HEK293 (cell line): ENCODE data around the gene LY6G6D.

Source experiments
- ATF2 ChIP-seq: fragments of 450-650 bp; formaldehyde crosslinking; IDR thresholded peaks from 2 replicates; pipeline ENCODE4 v1.5.1; 2016; ENCODE audit warnings: missing biosample characterization, missing genetic modification characterization, low read depth
- CTCF ChIP-seq: fragments of 450-650 bp; formaldehyde crosslinking; IDR thresholded peaks from 2 replicates; pipeline ENCODE4 v1.5.1; 2016; ENCODE audit warnings: missing biosample characterization, missing genetic modification characterization
- IKZF3 ChIP-seq: fragments of 450-650 bp; IDR thresholded peaks from 2 replicates; pipeline ENCODE4 v1.5.0; 2018; ENCODE audit warnings: missing biosample characterization, mild to moderate bottlenecking, missing genetic modification characterization, moderate library complexity
- ZBTB1 ChIP-seq: fragments of 450-650 bp; formaldehyde crosslinking; IDR thresholded peaks from 2 replicates; pipeline ENCODE4 v1.5.1; 2016; ENCODE audit warnings: missing biosample characterization, missing genetic modification characterization
- ZNF792 ChIP-seq: fragments of 450-650 bp; formaldehyde crosslinking; IDR thresholded peaks from 2 replicates; pipeline ENCODE4 v1.5.1; 2016; ENCODE audit warnings: missing biosample characterization, missing genetic modification characterization
- ZSCAN30 ChIP-seq: fragments of 450-650 bp; IDR thresholded peaks from 2 replicates; pipeline ENCODE4 v1.5.1; 2018; ENCODE audit warnings: missing biosample characterization, mild to moderate bottlenecking, missing genetic modification characterization, moderate library complexity

- no peak for TF ChIP-seq CTCF (tag by site-specific recombination)
- TF ChIP-seq ZSCAN30 (tag by site-specific recombination), result no peak
- no peak for TF ChIP-seq ATF2 (tag by site-specific recombination)
- TF ChIP-seq ZBTB1 (tag by site-specific recombination), result no peak
- TF ChIP-seq IKZF3 (tag by site-specific recombination), result no peak
- no peak for TF ChIP-seq ZNF792
Measured at GRCh38 chr6:31710523-31711219, 4.5 kb upstream of the LY6G6D start.
